ENCODE results near the gene PALLD. TPM values are rescaled to one million over a fixed set of nuclear protein-coding genes. Genes with fewer than 3 reads are reported as not detected.

PALLD gene
- total RNA-seq, 1 donor from 2014 or later = 38.6 TPM

GRCh38 chr4:168741281-168742173 is 244.7 kb downstream of the PALLD start:
- DNase-seq (ENCODE audit: extremely low read depth, low read depth, low spot score) = no peak

GRCh38 chr4:168743131-168743530 is 246.3 kb downstream of the PALLD start:
- DNase-seq (ENCODE audit: extremely low read depth, low read depth, low spot score) = no peak

- no peak for DNase-seq (ENCODE audit: extremely low read depth, low read depth, low spot score)
These were observed 246.7 kb downstream of the PALLD start for GRCh38 chr4:168743601-168744000.

GRCh38 chr4:168744021-168744420 is 247.2 kb downstream of the PALLD start:
- DNase-seq (ENCODE audit: extremely low read depth, low read depth, low spot score) = no peak

- no peak for DNase-seq (ENCODE audit: extremely low read depth, low read depth, low spot score)
These were observed 252.0 kb downstream of the PALLD start for GRCh38 chr4:168748807-168749206.

- no peak for DNase-seq (ENCODE audit: extremely low read depth, low read depth, low spot score)
These were observed 254.7 kb downstream of the PALLD start for GRCh38 chr4:168751263-168752225.

- no peak for DNase-seq (ENCODE audit: extremely low read depth, low read depth, low spot score)
These were observed 259.0 kb downstream of the PALLD start for GRCh38 chr4:168755598-168756477.

- no peak for DNase-seq (ENCODE audit: extremely low read depth, low read depth, low spot score)
These were observed 260.6 kb downstream of the PALLD start for GRCh38 chr4:168757500-168757899.

- DNase-seq (ENCODE audit: extremely low read depth, low read depth, low spot score) = no peak
These were observed 261.6 kb downstream of the PALLD start for GRCh38 chr4:168758351-168758876.

- no peak for DNase-seq (ENCODE audit: extremely low read depth, low read depth, low spot score)
These were observed 262.5 kb downstream of the PALLD start for GRCh38 chr4:168759321-168759720.

- DNase-seq (ENCODE audit: extremely low read depth, low read depth, low spot score) = no peak
These were observed 263.2 kb downstream of the PALLD start for GRCh38 chr4:168759959-168760527.

- no peak for DNase-seq (ENCODE audit: extremely low read depth, low read depth, low spot score)
These were observed 264.2 kb downstream of the PALLD start for GRCh38 chr4:168761066-168761465.

GRCh38 chr4:168765322-168765721 is 268.5 kb downstream of the PALLD start:
- DNase-seq (ENCODE audit: extremely low read depth, low read depth, low spot score) = no peak

- DNase-seq (ENCODE audit: extremely low read depth, low read depth, low spot score) = no peak
These were observed 268.9 kb downstream of the PALLD start for GRCh38 chr4:168765726-168766125.

GRCh38 chr4:168766604-168767316 is 269.9 kb downstream of the PALLD start:
- DNase-seq (ENCODE audit: extremely low read depth, low read depth, low spot score) = peak; percentile 22

GRCh38 chr4:168769416-168769815 is 272.6 kb downstream of the PALLD start:
- DNase-seq (ENCODE audit: extremely low read depth, low read depth, low spot score) = no peak

GRCh38 chr4:168769837-168770236 is 273.0 kb downstream of the PALLD start:
- no peak for DNase-seq (ENCODE audit: extremely low read depth, low read depth, low spot score)

- no peak for DNase-seq (ENCODE audit: extremely low read depth, low read depth, low spot score)
These were observed 274.4 kb downstream of the PALLD start for GRCh38 chr4:168771251-168771650.

Measured in glomerular endothelial cell (primary cell).